GM21423 (cell line): Measurements from ENCODE around the gene MUC13.

Source experiments
- ATAC-seq: cut with Tn5 transposase; IDR thresholded peaks from one replicate; pipeline ENCODE4 v1.9.1; 2021; ENCODE audit warnings: mild to moderate bottlenecking, moderate library complexity; ENCODE audit not compliant: unreplicated experiment

The MUC13 gene

GRCh38 chr3:124951511-124952281 lies 17.1 kb upstream of the MUC13 start:
- no peak for ATAC-seq

DNA sequence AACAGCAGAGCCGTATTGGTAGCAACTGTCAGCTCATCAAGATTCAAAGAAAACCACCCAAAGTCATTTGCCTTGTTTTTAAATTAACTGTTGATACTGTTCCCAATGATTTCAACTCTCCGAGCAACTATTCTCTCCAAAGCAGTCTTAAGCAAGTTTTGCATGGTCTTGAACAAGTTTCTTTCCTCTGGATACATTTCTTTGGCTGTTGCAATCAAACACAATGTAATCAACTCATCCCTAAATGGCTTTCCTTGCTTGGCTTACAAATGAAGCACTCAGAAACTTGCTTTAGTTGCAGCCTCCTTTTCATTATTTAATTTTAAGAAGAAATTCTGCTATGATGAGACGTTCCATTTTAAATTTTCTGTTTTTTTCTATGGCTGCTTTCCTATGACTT lies 15.5 kb upstream of the MUC13 start:
- ATAC-seq = no peak

DNA sequence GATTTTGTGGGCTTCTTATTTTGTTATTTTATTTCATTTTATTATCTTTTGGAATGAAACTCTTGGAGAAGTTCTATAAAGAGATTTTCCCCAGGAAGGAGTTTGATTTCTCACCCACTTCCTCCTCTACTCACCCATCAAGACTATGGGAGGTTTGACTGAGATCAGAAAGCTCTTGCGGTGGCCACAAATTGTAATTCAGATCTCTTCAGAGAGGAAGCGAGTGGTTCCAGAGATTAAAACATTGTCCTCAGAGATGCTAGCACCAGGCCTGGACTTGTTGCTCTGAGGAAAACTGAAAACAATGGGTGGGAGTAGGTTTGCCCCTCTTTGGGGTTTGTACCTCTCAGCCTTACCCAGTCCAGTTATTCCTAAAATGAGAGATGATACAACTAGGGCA lies 8.1 kb upstream of the MUC13 start:
- ATAC-seq = no peak

GRCh38 chr3:124941771-124942170 lies 7.2 kb upstream of the MUC13 start:
- no peak for ATAC-seq

GRCh38 chr3:124939661-124940060 lies 5.1 kb upstream of the MUC13 start:
- ATAC-seq = no peak

DNA sequence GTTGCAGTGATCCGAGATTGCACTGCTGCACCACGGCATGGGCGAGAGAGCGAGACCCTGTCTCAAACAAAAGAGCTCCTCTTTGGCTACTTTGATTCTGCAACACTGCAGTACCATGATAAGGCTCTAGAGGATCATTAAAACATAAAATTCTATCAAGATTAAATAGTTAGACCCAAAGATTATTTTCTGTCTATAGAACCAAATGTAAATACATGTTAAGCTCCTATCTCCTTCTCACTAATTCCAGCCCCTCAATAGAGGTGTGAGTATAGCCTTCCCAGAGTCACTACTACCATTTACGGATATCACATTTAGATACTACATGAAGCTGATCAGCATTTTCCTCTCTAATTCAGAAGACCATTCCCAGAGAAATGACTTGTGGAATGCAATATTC lies 4.3 kb upstream of the MUC13 start:
- no peak for ATAC-seq

GRCh38 chr3:124937049-124937448 lies 2.5 kb upstream of the MUC13 start:
- ATAC-seq = no peak

- no peak for ATAC-seq
Observed at GRCh38 chr3:124935794-124936542, 1.4 kb upstream of the MUC13 start.

GRCh38 chr3:124935264-124935663 lies 713 bp upstream of the MUC13 start:
- ATAC-seq = peak; percentile 55

- no peak for ATAC-seq
Observed at GRCh38 chr3:124928333-124929202, 6.0 kb downstream of the MUC13 start.

GRCh38 chr3:124927574-124928045 lies 6.9 kb downstream of the MUC13 start:
- ATAC-seq = peak; percentile 84

- no peak for ATAC-seq
Observed at GRCh38 chr3:124926426-124927101, 8.0 kb downstream of the MUC13 start.

DNA sequence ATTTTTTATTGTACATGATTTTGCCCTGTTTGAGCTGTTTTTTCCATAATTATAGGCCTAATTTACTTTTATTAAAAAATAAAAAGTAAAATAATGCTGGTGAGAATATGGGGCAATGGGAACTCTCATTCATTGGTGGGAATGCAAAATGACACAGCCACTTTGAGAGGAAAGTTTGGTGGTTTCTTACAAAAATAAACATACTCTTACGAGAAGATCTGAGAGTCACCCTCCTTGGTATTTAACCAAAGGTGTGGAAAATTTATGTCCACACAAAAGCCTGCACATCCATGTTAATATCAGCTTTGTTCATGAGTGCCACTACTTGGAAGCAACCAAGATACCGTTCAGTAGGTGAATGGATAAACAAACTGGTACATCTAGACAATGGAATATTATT lies 9.8 kb downstream of the MUC13 start:
- ATAC-seq = no peak

DNA sequence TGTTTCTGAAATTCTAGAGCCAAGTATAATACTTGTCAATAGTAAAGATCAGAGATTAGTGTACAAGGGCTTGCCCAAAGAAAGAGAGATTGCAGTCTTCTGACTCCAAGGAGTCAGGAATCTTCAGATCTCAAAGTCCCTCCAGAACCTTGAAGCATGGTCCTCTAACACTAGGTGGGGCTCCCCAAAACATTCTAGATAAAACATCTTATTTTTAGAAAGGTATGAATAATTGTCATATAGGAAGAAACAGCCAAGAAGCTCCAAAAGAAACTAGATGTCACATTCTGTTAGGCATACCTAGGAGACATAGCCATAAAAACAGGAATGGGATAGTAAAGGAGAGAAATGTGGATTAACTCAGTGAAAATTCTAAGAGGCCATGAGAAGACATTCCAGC lies 10.7 kb downstream of the MUC13 start:
- no peak for ATAC-seq

DNA sequence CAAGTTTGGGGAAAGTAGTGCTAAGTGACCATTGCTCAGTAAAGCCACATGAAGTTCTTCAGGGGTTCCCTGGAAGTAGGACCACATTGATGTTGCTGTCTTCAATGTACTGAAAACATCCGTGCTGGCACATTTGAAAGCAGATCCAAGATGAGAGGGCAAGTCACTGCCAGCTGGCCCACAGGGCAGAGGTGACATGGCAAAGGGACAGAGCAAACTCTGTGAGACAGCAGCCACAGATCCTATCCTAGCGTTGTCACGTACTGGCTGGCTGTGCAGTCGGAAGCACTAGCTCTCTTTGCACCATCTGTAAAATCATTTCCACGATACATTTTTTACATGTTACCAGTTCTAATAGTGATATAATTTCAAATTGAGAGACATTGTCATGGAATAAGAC lies 13.8 kb downstream of the MUC13 start:
- no peak for ATAC-seq

DNA sequence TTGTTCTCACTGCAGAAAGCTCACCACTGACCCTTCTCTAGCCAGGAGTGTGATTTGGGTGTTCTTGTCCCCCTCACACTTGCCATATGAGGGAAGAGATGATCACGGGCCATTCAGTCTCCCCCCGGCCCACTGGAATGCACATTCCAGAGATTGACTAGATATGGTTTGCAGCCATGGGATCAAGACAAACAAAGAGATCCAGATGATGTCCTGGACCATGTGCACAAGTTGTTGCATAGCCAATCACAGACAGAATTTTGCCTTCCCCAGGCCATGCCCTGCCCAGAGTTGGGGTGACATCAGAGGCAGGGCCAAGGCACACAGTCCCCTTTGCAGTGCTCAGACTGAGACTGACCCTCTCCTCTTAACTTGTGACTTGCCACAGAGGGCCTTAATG lies 14.8 kb downstream of the MUC13 start:
- no peak for ATAC-seq

GRCh38 chr3:124918524-124918923 lies 16.0 kb downstream of the MUC13 start:
- ATAC-seq = no peak

- ATAC-seq = no peak
Observed at GRCh38 chr3:124916837-124917409, 17.6 kb downstream of the MUC13 start.

GRCh38 chr3:124915254-124915653 lies 19.3 kb downstream of the MUC13 start:
- no peak for ATAC-seq

DNA sequence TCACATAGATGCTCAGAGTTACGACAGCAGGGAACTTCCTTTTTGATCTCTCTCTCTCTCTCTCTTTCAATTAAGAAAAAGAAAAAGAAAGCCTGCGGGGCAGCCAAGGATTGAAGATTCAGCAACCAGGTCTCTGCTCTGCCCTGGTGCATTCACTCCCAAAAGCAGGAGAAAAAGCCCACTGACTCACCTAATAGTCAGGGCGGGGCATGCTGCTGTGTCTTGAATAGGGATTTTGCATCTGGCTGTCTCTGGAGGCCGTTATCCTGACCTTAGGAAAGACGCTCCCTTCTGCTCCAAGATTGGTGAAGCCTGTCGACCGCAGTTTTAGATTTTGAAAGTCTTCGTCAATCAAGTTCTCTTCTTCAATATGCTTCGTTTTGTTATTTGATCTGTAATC lies 26.6 kb downstream of the MUC13 start:
- ATAC-seq = no peak
